Measurements from ENCODE around the gene MYH14.

Gene MYH14

GRCh38 chr19:50258918-50259372, 55.5 kb downstream of the MYH14 start:
- DNase-seq (ENCODE audit: low read depth, low spot score), result no peak

- no peak for DNase-seq (ENCODE audit: low read depth, low spot score)
Measured at GRCh38 chr19:50261446-50261970, 58.1 kb downstream of the MYH14 start.

DNA sequence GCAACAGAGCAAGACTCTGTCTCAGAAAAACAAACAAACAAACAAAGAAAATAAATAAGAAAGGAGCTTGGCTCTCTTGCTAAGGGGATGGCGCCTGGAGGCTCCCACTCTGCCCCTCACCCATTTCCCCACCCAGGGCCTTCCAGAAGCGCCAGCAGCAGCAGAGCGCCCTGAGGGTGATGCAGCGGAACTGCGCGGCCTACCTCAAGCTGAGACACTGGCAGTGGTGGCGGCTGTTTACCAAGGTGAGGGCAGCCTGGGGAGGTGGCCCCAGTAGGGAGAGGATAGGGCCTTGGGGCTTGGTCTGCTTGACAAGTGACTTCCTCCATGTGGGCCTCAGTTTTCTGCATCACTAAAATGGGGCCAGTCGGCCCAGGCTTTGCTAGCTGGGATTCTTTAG, 59.8 kb downstream of the MYH14 start:
- no peak for DNase-seq (ENCODE audit: low read depth, low spot score)

- DNase-seq (ENCODE audit: low read depth, low spot score), result no peak
Measured at GRCh38 chr19:50264483-50265186, 61.2 kb downstream of the MYH14 start.

GRCh38 chr19:50266041-50266440, 62.6 kb downstream of the MYH14 start:
- DNase-seq (ENCODE audit: low read depth, low spot score), result no peak

- DNase-seq (ENCODE audit: low read depth, low spot score), result no peak
Measured at GRCh38 chr19:50266896-50267295, 63.5 kb downstream of the MYH14 start.

DNA sequence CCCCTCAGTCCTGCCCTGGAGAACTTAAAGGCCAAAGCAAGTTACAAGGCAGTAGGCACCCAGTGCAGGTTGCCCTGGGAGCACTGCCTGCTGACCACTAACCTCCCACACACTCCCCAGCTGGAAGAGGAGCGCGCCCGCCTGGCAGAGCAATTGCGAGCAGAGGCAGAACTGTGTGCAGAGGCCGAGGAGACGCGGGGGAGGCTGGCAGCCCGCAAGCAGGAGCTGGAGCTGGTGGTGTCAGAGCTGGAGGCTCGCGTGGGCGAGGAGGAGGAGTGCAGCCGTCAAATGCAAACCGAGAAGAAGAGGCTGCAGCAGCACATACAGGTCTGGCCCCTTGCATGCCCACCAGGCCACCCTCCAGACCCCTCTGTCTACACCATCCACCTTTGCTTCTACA, 64.6 kb downstream of the MYH14 start:
- no peak for DNase-seq (ENCODE audit: low read depth, low spot score)

DNA sequence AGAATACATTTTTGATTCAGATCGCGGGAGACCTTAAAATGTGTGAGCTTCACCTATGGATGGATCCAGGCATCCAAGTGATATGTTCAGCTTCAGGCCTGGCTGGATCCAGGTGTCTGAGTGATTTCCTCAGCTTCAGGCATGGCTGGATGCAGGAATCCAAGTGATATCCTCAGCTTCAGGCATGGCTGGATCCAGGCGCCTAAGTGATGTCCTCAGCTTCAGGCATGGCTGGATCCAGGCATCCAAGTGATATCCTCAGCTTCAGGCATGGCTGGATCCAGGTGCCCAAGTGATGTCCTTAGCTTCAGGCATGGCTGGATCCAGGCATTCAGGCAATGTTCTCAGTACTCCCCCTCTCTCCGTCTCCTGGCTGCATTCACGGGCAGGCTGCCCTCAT, 65.1 kb downstream of the MYH14 start:
- no peak for DNase-seq (ENCODE audit: low read depth, low spot score)

GRCh38 chr19:50269653-50270052, 66.2 kb downstream of the MYH14 start:
- no peak for DNase-seq (ENCODE audit: low read depth, low spot score)

GRCh38 chr19:50272263-50272897, 69.0 kb downstream of the MYH14 start:
- no peak for DNase-seq (ENCODE audit: low read depth, low spot score)

GRCh38 chr19:50273821-50274220, 70.4 kb downstream of the MYH14 start:
- DNase-seq (ENCODE audit: low read depth, low spot score), result no peak

DNA sequence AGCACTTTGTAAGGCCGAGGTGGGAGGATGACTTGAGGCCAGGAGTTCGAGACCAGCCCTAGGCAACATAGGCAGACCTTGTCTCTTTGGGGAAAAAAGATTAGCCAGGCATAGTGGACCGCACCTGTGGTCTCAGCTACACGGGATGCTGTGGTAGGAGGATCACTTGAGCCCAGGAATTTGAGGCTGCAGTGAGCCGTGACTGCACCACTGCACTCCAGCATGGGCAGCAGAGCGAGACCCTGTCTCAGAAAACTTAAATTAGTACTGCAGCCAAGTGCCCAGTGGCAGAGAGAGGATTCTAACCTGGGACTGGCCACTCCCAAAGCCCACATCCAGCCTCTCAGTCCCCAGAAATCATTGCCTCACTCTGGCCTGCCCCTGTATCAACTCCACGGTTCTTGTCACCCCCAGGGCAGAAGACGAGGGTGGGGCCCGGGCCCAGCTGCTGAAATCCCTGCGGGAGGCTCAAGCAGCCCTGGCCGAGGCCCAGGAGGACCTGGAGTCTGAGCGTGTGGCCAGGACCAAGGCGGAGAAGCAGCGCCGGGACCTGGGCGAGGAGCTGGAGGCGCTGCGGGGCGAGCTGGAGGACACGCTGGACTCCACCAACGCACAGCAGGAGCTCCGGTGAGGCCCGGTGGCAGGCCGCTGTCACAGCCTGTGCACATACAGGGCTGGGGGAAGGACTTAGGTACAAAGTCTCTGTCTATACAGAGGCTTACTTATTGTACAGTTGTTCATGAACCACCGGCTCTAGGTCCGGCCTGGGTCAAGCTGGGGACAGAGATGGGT, 72.4 kb downstream of the MYH14 start:
- no peak for DNase-seq (ENCODE audit: low read depth, low spot score)

- no peak for DNase-seq (ENCODE audit: low read depth, low spot score)
Measured at GRCh38 chr19:50276370-50277063, 73.1 kb downstream of the MYH14 start.

GRCh38 chr19:50277966-50278580, 74.7 kb downstream of the MYH14 start:
- no peak for DNase-seq (ENCODE audit: low read depth, low spot score)

DNA sequence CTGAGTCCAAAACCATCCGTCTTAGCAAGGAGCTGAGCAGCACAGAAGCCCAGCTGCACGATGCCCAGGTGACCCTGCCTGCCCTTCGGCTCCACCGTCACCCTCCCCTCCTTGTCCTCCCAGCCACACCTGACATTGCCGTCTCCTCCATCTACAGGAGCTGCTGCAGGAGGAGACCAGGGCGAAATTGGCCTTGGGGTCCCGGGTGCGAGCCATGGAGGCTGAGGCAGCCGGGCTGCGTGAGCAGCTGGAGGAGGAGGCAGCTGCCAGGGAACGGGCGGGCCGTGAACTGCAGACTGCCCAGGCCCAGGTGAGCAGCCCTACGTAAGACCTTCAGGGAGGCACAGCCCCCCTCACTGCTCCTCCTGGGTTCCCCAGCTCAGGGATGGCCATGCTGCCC, 76.7 kb downstream of the MYH14 start:
- DNase-seq (ENCODE audit: low read depth, low spot score), result no peak

DNA sequence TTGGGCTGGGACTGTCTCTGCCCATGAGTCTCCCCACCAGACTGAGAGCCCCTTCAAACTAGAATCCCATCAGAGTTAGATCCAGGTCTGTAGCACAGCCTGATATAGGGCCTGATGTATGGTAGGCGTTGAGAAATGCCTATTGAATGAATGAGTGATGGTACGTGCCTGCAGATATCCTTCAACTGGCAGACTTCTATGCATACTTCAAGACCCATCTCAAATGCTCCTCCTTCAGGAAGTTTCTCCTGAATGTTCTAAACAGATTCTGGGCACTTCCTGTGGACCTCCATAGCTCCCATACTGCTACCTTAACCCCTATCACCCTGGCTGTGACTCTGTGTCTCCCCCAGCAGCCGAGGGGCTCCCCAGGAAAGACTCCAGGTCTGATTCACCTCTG, 77.6 kb downstream of the MYH14 start:
- no peak for DNase-seq (ENCODE audit: low read depth, low spot score)

GRCh38 chr19:50281491-50281890, 78.1 kb downstream of the MYH14 start:
- DNase-seq (ENCODE audit: low read depth, low spot score), result no peak

DNA sequence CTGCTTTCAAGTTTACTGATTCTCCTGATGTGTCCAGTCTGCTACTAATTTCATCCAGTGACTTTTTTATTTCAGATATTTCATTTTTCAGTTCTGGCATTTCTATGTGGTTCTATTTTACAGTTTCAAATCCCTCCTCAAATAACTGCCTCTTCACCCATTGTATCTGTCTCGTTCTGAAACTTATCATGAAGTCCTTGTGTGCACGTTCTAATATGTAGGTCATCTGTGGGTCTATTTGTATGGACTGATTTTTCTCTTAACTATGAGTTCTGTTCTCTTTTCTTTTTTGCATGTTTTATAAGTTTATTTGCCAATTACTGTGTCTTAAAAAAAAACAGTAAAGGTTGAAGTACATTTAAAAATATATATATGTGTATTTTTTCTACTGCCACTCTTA, 82.4 kb downstream of the MYH14 start:
- DNase-seq (ENCODE audit: low read depth, low spot score), result no peak

- no peak for DNase-seq (ENCODE audit: low read depth, low spot score)
Measured at GRCh38 chr19:50286443-50286842, 83.0 kb downstream of the MYH14 start.

- DNase-seq (ENCODE audit: low read depth, low spot score), result no peak
Measured at GRCh38 chr19:50287331-50287730, 83.9 kb downstream of the MYH14 start.

- no peak for DNase-seq (ENCODE audit: low read depth, low spot score)
Measured at GRCh38 chr19:50288954-50289353, 85.5 kb downstream of the MYH14 start.
